Neural cell (in vitro differentiated cells): ENCODE results near the gene TPP1. TPM values are rescaled to one million over a fixed set of nuclear protein-coding genes. Genes with fewer than 3 reads are reported as not detected.

Experiments
- polyA plus RNA-seq: library from polyadenylated mRNA; depleted of rRNA; stranded (reverse); fragments of >200 nt; gene quantifications from 2 replicates; pipeline ENCODE4 v1.2.3, GENCODE V29; 2014

The TPP1 gene
- polyA plus RNA-seq, 1 donor from 2014 or later = 3.8 TPM

Other genes starting within 250 kb of the TPP1 start
- 30.0 and 37.4 TPM in 2 replicates for gene SMPD1, start 228.9 kb downstream of the TPP1 start, polyA plus RNA-seq
- gene APBB1, start 200.3 kb downstream of the TPP1 start, polyA plus RNA-seq = 283 and 323 TPM in 2 replicates
- 11.1 and 17.3 TPM in 2 replicates for gene HPX, start 178.4 kb downstream of the TPP1 start, polyA plus RNA-seq
- 81.7 and 120 TPM in 2 replicates for gene TRIM3, start 145.5 kb downstream of the TPP1 start, polyA plus RNA-seq
- 83.7 and 89.9 TPM in 2 replicates for gene ARFIP2, start 138.1 kb downstream of the TPP1 start, polyA plus RNA-seq
- gene TIMM10B, start 137.9 kb downstream of the TPP1 start, polyA plus RNA-seq = 21.8 and 24.9 TPM in 2 replicates
- gene DNHD1, start 122.1 kb downstream of the TPP1 start, polyA plus RNA-seq = 5.1 and 5.2 TPM in 2 replicates
- 23.4 and 26.4 TPM in 2 replicates for gene RRP8, start 15.8 kb downstream of the TPP1 start, polyA plus RNA-seq
- 68.8 and 81.3 TPM in 2 replicates for gene ILK, start 15.6 kb downstream of the TPP1 start, polyA plus RNA-seq
- gene TAF10, start 7.2 kb downstream of the TPP1 start, polyA plus RNA-seq = 30.9 and 39.7 TPM in 2 replicates
- 30.1 and 42.4 TPM in 2 replicates for gene DCHS1, start 36.4 kb upstream of the TPP1 start, polyA plus RNA-seq
- 23.0 and 28.3 TPM in 2 replicates for gene MRPL17, start 63.9 kb upstream of the TPP1 start, polyA plus RNA-seq
- not detected in 2 replicates for gene OR2AG2, start 152.6 kb upstream of the TPP1 start, polyA plus RNA-seq
- not detected in 2 replicates for gene OR2AG1, start 163.6 kb upstream of the TPP1 start, polyA plus RNA-seq
- 0.05 TPM in 1 of 2 replicates, not detected in the other for gene OR6A2, start 180.3 kb upstream of the TPP1 start, polyA plus RNA-seq
- gene OR10A5, start 226.3 kb upstream of the TPP1 start, polyA plus RNA-seq = not detected in 2 replicates
- not detected in 2 replicates for gene OR10A2, start 243.6 kb upstream of the TPP1 start, polyA plus RNA-seq